ENCODE data around the gene SLFN11. TPM values are rescaled to one million over a fixed set of nuclear protein-coding genes. Genes with fewer than 3 reads are reported as not detected.

The SLFN11 gene
- total RNA-seq, 3 donors from 2014 or later = 26.9 to 57.1 (median 40.0) TPM

DNA sequence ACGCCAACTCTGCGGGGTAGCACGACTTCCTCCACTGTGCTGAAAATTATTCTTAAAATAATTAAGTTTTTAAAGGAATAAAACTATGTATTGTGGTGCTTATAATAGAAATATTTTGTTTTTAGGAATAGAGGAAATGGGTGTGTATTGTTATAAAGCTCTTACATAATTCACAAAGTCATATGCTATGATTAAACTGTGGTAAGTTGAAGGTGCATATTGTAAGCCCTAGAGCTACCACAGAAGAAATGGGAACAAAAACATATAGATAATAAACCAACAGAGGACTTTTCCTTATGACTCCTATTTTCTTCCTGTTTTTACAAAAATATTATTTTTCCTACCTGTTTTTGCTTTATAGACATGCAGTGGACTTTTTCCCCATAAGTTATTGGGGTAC lies 4.3 kb upstream of the SLFN11 start:
- no peaks in the 10 kb centered on the region for H3K27me3 ChIP-seq
- H3K36me3 ChIP-seq = no peaks in the 10 kb centered on the region
- no peak overlapping the region for H3K4me3 ChIP-seq
- H3K4me1 ChIP-seq = no peaks in the 10 kb centered on the region
- TF ChIP-seq POLR2AphosphoS5 (IDR thresholded peaks at IDR 0.05) = no peak
- TF ChIP-seq POLR2A (IDR thresholded peaks at IDR 0.05) = no peak
- TF ChIP-seq, protein P1, sequence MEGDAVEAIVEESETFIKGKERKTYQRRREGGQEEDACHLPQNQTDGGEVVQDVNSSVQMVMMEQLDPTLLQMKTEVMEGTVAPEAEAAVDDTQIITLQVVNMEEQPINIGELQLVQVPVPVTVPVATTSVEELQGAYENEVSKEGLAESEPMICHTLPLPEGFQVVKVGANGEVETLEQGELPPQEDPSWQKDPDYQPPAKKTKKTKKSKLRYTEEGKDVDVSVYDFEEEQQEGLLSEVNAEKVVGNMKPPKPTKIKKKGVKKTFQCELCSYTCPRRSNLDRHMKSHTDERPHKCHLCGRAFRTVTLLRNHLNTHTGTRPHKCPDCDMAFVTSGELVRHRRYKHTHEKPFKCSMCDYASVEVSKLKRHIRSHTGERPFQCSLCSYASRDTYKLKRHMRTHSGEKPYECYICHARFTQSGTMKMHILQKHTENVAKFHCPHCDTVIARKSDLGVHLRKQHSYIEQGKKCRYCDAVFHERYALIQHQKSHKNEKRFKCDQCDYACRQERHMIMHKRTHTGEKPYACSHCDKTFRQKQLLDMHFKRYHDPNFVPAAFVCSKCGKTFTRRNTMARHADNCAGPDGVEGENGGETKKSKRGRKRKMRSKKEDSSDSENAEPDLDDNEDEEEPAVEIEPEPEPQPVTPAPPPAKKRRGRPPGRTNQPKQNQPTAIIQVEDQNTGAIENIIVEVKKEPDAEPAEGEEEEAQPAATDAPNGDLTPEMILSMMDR (IDR thresholded peaks at IDR 0.05) = no peak
- H3K9me3 ChIP-seq = no peaks in the 10 kb centered on the region
- H3K27ac ChIP-seq = no peak overlapping the region
- DNase-seq (ENCODE audit: low spot score in 2 of 2) = no peak
- intact Hi-C loops (cut with DNase I; ENCODE audit: low total_unique reads) = no loop called here

DNA sequence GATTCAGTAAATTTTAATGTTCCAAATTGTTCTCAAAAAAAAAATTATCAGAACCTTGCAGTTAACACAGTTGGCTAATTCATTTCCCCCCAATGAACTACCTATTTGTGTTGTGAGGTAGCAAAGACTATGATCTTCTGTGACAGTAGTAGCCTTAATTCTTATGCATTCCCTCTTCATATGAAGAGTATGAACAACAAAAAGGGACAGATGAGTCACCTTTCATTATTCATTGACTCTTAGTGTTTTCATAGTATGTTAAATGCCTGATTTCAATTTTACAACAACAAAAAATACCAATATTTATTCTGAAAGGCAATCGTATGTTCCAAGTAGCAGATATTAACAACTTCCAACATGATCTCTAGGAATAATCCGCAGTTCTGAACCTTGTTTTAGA lies 3.6 kb upstream of the SLFN11 start:
- H3K4me1 ChIP-seq = no peaks in the 10 kb centered on the region
- no peaks in the 10 kb centered on the region for H3K36me3 ChIP-seq
- H3K9me3 ChIP-seq = no peaks in the 10 kb centered on the region
- no peaks in the 10 kb centered on the region for H3K27me3 ChIP-seq
- H3K4me3 ChIP-seq = no peak overlapping the region
- no peak for DNase-seq (ENCODE audit: low spot score in 2 of 2)
- no peak for TF ChIP-seq POLR2A (IDR thresholded peaks at IDR 0.05)
- TF ChIP-seq, protein P1 (IDR thresholded peaks at IDR 0.05) = no peak
- no peak for TF ChIP-seq POLR2AphosphoS5 (IDR thresholded peaks at IDR 0.05)
- no peak overlapping the region for H3K27ac ChIP-seq
- intact Hi-C loops (cut with DNase I; ENCODE audit: low total_unique reads) = no loop called here

- intact Hi-C loops (cut with DNase I; ENCODE audit: low total_unique reads) = no loop called here
- H3K4me3 ChIP-seq = peak overlapping the region in 1 of 3 donors; percentile 16
These were observed 2.8 kb upstream of the SLFN11 start for GRCh38 chr17:35376245-35376644.

DNA sequence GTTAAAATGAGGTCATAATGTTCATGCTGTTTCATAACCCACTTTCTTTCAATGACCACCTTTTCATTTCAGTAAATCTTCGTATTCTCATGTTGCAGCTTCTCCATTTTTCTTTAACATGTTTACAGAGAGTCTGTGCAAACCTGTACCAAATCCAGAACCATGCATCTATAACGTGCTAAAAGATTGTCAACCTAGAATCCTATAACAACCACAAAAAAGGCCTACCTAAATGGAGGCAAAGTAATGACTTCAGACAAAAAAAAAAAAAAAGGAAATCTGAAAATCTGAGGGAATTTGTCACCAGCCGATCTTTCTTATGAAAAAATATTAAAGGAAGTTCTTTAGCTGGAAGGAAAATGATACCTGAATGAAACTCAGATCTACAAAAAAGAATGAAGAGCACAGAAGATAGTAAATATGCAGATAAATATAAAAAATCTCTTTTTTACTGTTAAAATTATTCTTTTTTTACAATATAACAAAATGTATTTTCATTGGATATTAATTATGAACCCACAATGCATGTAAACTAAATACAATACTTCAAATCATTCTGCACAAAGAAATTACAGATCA lies 1.4 kb upstream of the SLFN11 start:
- peak overlapping the region; percentile 88 to 89 for H3K27ac ChIP-seq
- intact Hi-C loops (cut with DNase I; ENCODE audit: low total_unique reads) = no loop called here
- H3K9me3 ChIP-seq = peaks cover 0 to 6% of the 10 kb centered on the region in 2 donors
- peak overlapping the region; percentile 66 to 83 (median 81) for H3K4me3 ChIP-seq
- no peaks in the 10 kb centered on the region for H3K27me3 ChIP-seq
- no peaks in the 10 kb centered on the region for H3K4me1 ChIP-seq
- TF ChIP-seq, protein P1 (IDR thresholded peaks at IDR 0.05) = no peak
- no peak for TF ChIP-seq POLR2AphosphoS5 (IDR thresholded peaks at IDR 0.05)
- no peak for TF ChIP-seq POLR2A (IDR thresholded peaks at IDR 0.05)
- H3K36me3 ChIP-seq = no peaks in the 10 kb centered on the region
- DNase-seq (ENCODE audit: low spot score in 2 of 2) = no peak

More at GRCh38 chr17:35376245-35376644, 2.8 kb upstream of the SLFN11 start:
- H3K9me3 ChIP-seq = no peaks in the 10 kb centered on the region
- peak overlapping the region; percentile 54 to 62 for H3K27ac ChIP-seq
- no peaks in the 10 kb centered on the region for H3K27me3 ChIP-seq
- no peak for DNase-seq (ENCODE audit: low spot score in 2 of 2)
- no peaks in the 10 kb centered on the region for H3K4me1 ChIP-seq
- H3K36me3 ChIP-seq = no peaks in the 10 kb centered on the region
- no peak for TF ChIP-seq POLR2AphosphoS5 (IDR thresholded peaks at IDR 0.05)
- TF ChIP-seq POLR2A (IDR thresholded peaks at IDR 0.05) = no peak
- TF ChIP-seq, protein P1 (IDR thresholded peaks at IDR 0.05) = no peak

- Histone ChIP-seq H3K4me3 (peak overlapping the region; percentile 66 to 83 (median 81)), H3K4me1 (no peaks in the 10 kb centered on the region), H3K36me3 (no peaks in the 10 kb centered on the region), H3K9me3 (peaks cover 0 to 6% of the 10 kb centered on the region in 2 donors), H3K27me3 (no peaks in the 10 kb centered on the region), H3K27ac (peak overlapping the region; percentile 88 to 89)
- intact Hi-C loops (cut with DNase I; ENCODE audit: low total_unique reads) = no loop called here
- TF ChIP-seq, protein P1 (IDR thresholded peaks at IDR 0.05) = no peak
- TF ChIP-seq POLR2AphosphoS5 (IDR thresholded peaks at IDR 0.05) = peak in 1 of 3 donors; percentile 26
- no peak for DNase-seq (ENCODE audit: low spot score in 2 of 2)
These were observed 754 bp upstream of the SLFN11 start for GRCh38 chr17:35373984-35374765.
